ENCODE results near the gene KCNG2.

The KCNG2 gene

DNA sequence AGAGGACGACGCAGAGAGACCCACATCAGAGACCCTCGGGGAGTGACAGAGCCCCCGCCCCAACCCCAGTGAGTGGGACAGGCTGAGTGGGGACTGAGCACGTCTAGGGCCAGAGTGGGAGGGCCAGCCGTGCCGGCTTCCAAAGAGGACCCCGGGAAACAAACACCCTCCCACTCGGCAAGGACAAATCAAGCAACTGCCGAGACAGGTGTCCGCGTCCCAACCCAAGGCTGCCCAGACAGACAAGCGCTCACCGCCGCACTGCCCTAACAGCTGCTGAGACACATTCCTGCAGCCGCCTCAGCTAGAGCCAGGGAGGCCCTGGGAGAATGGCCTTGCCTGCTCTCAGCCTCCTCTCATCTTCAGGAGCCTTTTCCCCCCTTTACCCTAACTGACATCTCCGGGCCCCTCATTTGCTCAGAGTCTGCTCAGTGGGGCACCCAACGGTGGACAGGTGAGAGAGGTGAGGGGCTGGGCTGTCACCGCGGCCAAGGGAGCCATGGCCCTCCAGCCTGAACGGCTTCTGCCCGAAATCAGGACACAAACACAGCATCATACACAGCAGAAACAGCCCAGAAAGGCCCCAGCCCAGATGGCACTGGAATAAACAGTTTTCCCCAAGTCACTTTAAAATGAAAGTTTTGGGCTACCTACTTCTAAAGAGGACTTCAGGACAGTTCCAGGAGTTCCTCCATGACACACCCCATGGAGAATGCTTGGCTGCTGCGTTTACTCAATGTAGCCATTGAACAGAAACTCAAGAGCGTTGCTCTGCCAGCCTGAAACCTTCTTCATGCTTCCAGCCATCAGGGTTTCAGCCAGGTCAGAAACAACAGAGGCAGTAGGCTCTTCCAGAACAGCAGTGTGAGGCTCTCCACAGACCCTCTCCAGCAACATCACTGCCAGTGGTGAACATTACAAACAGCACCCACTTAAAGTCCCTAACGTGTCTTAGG, 130.1 kb downstream of the KCNG2 start:
- DNase-seq = no peak

DNA sequence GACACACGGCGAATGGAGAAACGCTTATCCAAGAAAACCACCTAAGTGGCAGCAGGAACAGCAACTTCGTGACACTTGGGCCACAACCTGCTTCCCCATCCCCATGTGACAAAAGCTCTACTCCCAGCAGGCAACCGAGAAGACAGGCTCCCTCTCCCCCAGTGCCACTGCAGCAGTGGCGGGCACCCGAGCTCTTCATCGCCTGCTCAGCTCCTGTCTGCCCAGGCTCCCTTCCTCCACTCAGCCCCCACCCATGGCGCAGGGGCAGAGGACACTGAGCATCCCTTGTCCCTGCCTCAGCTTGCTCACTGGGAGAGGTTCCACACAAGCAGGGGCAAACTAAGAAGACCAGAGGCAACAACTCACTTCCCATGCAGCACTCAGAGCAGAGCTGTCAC, 130.8 kb downstream of the KCNG2 start:
- DNase-seq = no peak

DNA sequence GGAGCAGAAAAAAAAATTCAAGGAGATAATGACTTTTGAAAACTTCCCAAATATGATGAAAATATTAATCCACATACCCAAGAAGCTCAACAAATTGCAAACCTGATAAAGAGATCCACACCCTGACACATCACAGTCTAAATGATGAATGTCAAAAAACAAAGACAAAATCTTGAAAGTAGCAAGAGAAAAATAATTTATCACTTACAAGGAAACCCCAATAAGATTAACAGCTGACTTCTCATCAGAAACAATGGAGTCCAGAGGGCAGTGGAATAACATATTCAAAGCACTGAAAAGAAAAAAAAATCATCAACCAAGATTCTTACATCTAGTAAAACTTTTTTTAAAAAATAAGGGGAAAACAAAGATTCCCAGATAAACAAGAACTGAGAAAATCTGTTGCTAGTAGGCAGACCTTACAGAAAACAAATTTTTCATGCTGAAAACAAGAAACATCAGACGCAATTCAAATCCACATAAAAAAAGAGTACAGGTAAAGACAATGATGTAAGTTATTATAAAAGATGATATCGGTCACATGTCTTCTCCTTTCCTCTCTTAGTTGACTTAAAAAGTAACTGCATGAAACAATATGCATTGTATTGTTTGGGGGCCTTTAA, 132.4 kb downstream of the KCNG2 start:
- DNase-seq = no peak

DNA sequence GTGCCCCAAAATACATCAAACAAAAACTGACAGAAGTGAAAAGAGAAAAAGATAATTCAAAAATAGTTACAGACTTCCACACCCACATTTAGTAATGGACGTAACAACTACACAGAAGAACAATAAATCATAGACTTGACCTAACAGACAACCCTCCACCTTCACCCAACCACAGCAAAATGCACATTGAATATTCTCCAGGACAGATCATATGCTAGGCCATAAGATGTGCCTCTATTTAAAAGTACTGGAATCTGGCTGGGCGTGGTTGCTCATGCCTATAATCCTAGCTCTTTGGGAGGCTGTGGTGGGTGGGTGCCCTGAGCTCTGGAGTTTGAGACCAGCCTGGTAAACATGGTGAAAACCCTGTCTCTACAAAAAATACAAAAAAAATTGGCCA, 133.7 kb downstream of the KCNG2 start:
- no peak for DNase-seq

DNA sequence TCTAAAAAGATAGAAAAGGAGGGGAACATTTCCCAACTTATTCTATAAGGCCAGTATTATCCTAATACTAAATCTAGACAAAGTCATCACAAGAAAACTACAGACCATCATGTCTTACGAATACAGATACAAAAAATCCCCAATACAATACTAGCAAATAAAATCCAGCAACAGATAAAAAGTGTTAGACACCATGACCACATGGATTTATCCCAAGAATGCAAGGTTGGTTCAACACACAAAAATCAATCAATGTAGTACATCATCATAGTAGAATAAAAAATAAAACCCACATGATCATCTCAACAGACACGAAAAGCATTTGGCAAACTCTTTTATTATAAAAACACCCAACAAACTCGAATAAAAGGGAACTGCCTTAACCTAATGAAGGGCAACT, 135.2 kb downstream of the KCNG2 start:
- no peak for DNase-seq

DNA sequence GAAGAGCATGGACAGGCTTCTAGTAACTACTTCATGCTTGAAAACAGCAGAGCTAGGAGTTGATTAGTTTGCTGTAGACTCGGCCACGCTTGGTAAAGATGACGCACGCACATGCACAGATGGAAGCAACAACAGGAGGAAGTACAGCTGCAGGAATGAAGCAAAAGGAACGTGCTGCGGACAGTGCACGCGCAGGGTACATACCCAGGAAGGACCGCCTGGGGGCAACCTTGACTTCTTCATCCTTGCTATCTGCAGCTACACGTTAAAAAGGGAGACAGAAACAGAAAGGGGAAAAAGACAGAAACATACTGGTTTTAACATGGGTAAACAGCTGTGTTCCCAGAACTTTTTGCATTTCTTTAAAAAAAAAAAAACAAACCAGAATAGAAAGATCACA, 136.0 kb downstream of the KCNG2 start:
- DNase-seq = no peak

DNA sequence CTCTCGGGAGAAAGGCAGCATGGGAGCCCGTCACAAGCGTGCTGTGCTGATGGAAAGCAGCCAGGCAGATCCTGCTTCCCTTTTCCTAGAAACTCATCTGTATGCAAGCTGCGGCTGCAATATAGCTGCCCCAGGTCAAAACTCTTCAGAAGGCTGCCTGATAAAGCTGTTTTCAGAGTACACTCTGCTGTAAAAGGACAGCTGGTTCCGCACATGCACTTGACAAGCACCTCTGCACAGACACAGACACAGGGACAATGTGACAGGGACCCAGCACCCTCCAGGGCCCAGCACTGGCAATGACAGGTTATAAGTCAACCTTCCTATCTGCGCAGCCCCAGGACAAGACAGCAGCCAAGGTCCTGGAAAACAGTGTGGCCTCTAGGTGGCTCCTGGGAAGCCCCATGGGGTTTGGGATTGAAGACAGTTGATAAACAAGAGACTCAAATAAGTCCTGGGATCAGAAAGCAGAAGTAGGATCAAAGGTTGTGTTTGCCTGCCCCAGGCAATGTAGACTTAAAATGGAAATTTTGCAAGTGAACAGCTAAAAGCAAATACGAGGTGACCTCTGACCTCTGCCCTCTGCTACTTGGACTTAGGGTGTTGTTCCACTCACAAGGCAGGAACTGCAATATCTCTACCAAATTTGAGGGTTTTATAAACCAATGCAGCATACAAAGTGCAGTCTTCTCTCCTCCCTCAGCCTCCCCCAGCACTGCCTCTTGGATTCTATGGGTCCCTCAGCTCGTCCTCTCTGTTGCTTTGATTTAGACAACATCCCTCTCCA, 136.8 kb downstream of the KCNG2 start:
- no peak for DNase-seq

DNA sequence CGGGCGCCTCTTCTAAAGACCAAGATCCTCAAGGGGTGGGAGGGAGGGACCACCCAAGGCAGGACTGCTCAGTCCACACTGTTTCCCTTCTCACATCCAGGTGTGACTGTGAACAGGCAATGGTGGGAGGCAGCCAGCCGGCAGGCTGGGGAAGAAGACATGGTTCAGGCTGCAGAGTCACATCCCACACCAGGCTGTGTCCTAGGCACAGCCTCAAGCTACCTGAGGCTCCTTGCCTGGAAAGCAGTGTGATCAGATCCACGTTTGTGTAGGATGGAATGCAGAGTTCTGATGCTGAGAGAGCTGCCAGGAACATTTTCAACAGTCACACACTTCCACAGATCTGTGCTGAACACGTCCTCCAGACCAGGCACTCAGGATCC, 137.4 kb downstream of the KCNG2 start:
- no peak for DNase-seq

DNA sequence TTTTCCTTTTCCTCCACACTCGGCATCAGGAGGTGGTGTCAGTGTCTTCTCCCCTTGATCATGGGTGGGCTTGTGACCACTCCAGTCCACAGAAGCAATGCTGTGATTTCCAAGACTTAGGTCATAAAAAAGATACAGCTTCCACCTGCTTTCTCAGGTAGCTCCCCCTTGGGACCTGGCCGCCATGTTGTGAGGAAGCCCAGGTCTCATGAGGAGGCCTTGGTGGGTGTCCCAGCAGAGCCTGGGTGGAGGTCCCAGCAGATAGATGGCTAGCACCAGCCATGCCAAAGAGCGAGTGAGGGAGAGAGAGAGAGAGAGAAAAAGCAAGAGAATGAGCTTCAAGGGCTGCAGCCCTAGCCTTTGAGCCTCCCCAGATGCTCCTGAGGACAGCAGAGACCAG, 137.8 kb downstream of the KCNG2 start:
- DNase-seq = no peak

DNA sequence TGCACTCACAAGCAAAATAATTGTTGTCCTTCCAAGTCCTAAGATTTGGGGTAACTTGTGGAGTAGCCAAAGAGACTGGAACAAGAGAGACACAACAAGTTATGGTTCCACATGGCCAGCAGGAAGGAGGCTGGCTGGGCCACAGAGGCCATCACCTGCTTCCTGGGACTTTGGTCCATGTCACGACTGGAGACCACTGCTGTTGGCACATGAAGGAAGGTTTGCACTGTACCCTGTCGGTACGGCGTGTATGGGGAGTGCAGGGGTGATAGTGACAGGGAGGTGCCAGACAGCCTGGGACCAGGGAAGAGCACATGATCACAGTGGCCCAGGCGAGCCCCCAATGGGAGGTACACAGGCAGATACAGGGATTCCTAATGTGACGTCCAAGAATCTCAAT, 138.2 kb downstream of the KCNG2 start:
- no peak for DNase-seq

DNA sequence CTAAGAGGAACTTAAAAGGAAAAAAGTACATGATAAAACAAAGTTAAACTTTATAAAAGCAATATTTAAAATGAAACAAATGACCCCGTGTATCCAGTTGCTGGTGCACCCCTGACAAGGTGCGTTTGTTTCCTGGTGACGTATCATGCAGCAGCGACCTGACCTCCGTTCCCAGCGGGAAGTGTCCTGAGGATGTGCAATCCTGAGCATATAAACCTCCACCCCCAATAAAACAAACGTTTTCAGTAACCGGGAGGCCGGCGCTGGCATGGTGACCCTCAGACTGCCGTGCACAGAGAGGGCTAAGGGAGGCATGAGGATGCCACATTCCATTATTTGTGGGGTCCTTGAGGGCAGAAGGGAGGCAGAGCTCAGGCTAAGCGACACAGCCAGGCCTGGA, 138.9 kb downstream of the KCNG2 start:
- no peak for DNase-seq

DNA sequence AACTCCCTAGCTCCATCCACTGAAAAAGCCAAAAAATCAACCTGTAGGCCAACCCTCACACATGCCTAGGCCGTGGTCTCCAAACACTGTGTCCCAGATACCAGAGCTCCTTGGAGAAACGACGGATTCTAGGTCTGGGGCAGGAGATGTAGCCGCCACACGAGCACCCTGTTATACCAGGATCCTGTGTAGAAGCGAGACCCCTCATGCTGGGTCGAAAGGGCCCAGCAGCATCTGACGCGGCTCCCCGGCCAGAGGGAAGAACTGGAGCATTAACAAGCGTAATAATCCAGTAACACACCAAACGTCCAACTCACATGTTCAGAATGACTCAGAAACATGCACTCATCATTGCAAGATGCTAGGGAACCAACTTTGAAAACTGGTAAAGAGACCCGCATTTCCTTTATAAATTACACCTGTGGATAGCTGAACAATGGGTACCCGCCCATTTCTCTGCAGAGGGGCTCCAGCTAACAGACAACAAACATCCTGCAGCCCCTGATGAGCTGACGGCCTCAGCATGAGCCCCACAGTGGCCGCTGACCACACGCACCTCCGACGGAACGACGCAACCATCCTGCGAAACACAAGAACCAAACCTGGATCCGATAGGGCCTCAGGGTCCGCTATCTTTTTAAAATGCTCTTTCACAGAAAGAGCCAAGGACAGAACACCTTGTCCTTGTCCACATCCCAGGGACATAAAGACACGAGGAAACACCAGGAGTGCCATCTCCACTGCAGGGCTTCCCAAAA, 139.5 kb downstream of the KCNG2 start:
- DNase-seq = no peak

DNA sequence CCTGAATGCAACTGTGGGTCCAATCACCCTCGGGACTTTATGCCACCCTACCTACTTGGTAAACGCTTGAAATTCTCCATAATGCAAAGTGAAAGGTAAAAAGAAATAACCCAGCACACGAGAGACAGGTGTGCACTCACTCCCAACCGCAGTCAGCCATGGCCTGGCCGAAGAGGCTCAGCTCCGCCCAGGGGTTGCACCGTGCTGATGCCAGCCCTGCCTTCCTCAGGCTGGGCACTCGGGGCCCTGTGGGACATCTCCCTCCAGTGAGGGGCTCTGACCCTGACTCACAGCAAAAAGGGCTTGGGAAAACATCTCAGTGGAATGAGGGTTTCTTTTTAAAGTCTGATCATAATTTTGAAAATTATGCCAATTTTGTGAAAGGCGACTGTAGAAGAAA, 140.5 kb downstream of the KCNG2 start:
- DNase-seq = no peak

DNA sequence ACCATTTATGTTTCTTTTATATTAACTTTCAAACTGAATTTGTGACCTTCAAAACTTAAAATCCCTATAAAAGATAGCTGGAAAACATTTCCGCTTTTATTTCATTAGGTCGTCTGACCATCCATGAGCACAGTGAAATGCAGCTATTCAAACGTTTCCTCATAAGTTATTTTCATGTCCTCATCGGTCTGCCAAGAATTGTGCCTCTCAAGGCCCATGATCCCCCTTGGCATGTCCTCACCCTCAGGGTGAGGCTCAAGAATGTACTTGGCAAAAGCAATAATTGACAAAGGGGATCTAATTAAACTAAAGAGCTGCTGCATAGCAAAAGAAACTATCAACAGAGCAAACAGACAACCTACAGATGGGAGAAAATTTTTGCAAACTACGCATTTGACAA, 141.4 kb downstream of the KCNG2 start:
- no peak for DNase-seq

DNA sequence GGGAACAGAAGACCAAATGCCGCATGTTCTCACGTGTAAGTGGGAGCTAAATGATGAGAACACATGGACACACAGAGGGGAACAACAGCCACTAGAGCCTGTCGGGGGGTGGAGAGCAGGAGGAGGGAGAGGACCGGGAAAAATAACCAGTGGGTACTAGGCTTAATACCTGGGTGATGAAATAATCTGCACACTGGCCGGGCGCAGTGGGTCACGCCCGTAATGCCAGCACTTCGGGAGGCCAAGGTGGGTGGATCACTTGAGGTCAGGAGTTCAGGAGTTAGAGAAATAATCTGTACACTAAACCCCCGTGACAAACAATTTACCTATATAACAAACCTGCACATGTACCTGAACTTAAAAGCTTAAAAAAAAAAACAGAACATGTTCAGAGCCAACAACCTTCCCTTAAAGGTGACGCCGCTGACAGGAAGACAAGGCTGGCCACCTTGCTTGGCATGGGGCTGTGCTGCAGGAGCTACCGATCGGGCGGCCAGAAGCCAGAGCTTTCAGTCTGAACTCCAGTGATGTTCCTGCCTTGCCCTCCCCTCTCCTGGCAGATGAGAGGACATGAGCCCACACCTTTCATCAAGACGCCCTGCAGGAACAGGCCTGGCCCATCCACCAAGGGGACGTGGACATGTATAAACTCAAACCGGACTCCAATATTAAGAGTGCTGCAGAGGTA, 142.5 kb downstream of the KCNG2 start:
- DNase-seq = no peak

DNA sequence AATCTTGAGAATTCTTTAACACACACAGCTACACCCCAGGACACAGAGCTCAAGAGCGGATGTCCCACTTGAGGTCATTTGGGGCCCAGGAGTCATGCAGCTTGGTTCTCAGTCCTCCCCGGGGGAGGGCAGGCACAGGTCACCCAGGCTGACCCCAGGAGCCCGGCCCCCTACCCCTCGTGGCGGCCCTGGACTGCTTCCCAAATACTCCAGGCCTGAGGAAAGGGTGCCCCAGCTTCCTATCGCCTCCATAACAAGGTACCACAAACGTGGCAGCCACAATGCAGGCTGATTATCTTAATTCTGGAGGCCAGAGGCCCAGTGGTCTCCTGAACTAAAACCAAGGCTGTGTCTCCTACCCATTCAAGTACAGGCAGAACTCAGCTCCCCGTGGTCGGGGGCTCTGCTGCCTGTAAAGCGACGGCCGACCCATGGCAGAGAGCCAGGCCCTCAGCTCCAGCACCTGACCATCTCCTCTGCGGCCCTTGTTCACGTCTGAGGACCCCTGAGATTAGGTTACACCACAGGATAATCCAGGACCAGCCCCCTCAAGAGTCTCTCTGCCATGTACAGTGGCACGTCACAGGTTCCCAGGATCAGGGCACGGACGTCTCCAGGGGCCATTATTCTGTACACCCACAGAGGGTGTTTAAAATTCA, 143.2 kb downstream of the KCNG2 start:
- no peak for DNase-seq

DNA sequence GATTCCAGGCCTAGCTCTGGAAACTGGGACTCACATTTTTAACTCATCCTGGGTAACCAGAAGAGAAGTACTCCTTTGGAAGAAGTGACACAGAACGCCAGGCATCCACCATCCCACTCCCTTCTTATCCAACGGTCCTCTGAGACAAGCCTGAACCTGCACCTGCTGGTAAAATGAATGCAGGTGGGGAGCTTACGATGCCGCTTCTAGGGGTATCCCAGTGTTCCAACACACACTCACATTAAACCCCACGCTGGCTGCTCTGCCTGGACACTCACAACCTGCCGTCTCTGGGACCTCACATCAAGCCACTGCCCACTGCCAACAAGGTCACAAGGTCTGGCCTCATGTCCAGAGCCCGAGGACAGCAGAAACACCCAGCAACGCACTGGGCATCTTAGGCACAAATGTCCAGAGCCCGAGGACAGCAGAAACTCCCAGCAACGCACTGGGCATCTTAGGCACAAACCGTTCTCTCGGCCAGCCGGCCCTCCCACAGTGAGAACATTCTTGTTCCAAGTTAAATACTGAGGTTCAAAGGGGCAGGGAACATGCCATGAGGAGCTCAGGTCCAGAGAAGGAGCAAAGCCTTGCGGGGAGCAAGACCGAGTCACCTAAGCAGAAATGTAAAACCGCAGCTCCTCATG, 143.9 kb downstream of the KCNG2 start:
- DNase-seq = no peak

DNA sequence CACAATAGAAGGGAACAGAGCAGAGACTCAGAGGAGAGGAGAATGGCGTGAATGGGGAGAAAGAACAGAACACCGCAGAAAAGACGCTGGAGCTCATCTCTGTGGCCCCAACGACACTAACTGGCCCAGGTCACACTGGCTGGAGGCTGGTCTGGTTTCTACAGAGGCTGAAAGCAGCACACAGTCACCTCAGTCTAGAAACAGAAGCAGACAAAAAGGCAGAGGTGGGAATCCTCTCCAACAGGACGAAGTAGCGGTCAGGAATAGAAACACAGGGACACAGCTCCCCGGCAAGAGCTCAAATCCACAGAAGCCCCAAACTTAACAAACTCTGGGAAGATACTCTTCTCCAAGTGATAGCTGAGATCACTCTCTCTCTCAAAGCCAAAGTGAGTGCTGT, 144.5 kb downstream of the KCNG2 start:
- DNase-seq = no peak

DNA sequence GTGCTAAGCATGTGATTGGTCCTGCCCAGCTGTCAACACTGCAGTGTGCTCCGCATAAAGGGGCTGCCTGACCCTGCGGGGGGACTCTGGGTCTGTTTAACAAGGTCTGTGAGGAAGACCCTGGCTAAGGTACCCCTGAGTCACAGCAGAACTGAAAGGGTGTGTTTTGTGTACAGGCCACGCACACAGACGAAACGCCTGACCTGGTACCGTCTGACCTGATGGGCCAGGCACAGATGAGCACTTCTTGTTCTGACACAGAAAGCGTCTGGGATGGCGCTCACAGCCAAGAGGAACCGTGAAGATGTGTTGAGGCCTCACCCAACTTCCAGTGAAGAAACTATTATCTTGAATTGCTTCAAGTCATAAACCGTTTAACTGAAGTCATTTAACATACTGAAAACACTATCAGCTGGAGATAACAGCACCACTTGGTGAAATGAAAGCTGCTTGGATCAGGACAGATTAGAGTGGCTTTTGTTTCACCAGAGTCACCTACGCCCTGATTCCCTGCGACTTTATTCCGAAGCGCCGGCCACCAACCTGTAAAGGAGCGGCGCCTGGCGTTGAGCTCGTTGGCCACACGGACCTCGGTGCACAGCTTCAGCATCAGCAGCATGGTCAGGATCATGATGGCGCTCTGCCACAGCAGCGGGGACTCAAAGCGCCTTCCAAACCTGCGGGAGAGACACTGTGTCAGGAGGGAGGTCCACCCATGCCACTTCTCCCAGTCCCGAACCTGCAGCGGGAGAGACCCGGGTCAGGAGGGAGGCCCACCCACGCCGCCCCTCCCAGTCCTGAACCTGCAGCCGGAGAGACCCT, 145.3 kb downstream of the KCNG2 start:
- DNase-seq = no peak

DNA sequence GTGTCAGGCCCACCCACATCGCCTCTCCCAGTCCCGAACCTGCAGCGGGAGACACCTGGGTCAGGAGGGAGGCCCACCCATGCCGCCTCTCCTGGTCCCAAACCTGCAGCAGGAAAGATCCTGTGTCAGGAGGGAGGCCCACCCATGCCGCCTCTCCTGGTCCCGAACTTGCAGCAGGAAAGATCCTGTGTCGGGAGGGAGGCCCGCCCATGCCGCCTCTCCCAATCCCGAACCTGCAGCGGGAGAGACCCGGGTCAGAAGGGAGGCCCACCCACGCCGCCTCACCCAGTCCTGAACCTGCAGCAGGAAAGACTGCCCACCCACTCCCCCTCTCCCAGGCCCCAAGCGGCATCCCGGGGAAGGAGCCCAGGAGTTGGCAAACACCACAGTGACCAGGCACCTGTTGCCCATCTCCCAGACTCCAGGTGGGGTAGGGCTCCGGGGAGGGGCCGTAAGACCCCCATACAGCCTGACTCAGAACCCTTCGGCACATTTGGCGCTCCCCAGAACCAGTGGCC, 145.9 kb downstream of the KCNG2 start:
- DNase-seq = no peak
